Neuronal stem cell (in vitro differentiated cells): ENCODE data around the gene RTL10.

Experiments
- DNase-seq: peaks from one replicate; pipeline ENCODE4 v3.0.0-alpha.2; 2013; ENCODE audit warnings: low spot score
- H2AFZ ChIP-seq: one replicate; pipeline ENCODE4 v1.6.1; 2013; ENCODE audit warnings: mild to moderate bottlenecking, low read length, inconsistent platforms
- H2AK5ac ChIP-seq: 2 replicates; pipeline ENCODE4 v1.6.1; 2013; ENCODE audit warnings: low read depth, mild to moderate bottlenecking, inconsistent platforms, low read length, moderate library complexity, mixed read lengths
- H2BK120ac ChIP-seq: 2 replicates; pipeline ENCODE4 v1.6.1; 2013; ENCODE audit warnings: low read depth, mild to moderate bottlenecking, inconsistent platforms, low read length, moderate library complexity, mixed read lengths
- H2BK12ac ChIP-seq: one replicate; pipeline ENCODE4 v1.6.1; 2013; ENCODE audit warnings: low read length, inconsistent platforms
- H2BK15ac ChIP-seq: 2 replicates; pipeline ENCODE4 v1.6.1; 2013; ENCODE audit warnings: mild to moderate bottlenecking, low read length, inconsistent platforms, mixed read lengths
- H2BK5ac ChIP-seq: one replicate; pipeline ENCODE4 v1.6.1; 2013; ENCODE audit warnings: inconsistent platforms, mild to moderate bottlenecking, low read length, moderate library complexity
- H3K14ac ChIP-seq: one replicate; pipeline ENCODE4 v1.6.1; 2013; ENCODE audit warnings: low read length, inconsistent platforms
- H3K18ac ChIP-seq: 2 replicates; pipeline ENCODE4 v1.6.1; 2013; ENCODE audit warnings: low read length, inconsistent platforms
- H3K23ac ChIP-seq: 2 replicates; pipeline ENCODE4 v1.6.1; 2013; ENCODE audit warnings: low read depth, mild to moderate bottlenecking, mixed read lengths, low read length, inconsistent platforms; ENCODE audit not compliant: poor library complexity
- H3K27ac ChIP-seq: replicated peaks from 3 replicates; pipeline ENCODE4 v1.5.1; 2013; ENCODE audit warnings: low read length, inconsistent platforms
- H3K27me3 ChIP-seq, 3 experiments: 2 replicates each; pipeline ENCODE4 v1.6.1; 2013; ENCODE audit warnings: low read length in 3 of 3, mild to moderate bottlenecking in 2 of 3, inconsistent platforms in 1 of 3, low read depth in 1 of 3, mixed read lengths in 1 of 3, moderate library complexity in 1 of 3; ENCODE audit not compliant: control insufficient read depth in 3 of 3, insufficient read depth in 3 of 3
- H3K36me3 ChIP-seq, 2 donors: replicated peaks in 1 of 2; 2 replicates each; pipeline ENCODE4 v1.6.1; 2013; ENCODE audit warnings: low read length in 2 of 2; ENCODE audit not compliant: control insufficient read depth in 2 of 2, insufficient read depth in 2 of 2
- H3K4ac ChIP-seq: 2 replicates; pipeline ENCODE4 v1.6.1; 2013; ENCODE audit warnings: inconsistent platforms, mild to moderate bottlenecking, low read length, moderate library complexity
- H3K4me1 ChIP-seq, 2 donors: 1 replicate in 1 of 2; 2 replicates in 1 of 2; pipeline ENCODE4 v1.6.1; 2013; ENCODE audit warnings: low read length in 2 of 2, low read depth in 1 of 2; ENCODE audit not compliant: control insufficient read depth in 2 of 2, insufficient read depth in 1 of 2
- H3K4me2 ChIP-seq: one replicate; pipeline ENCODE4 v1.6.1; 2013; ENCODE audit warnings: mild to moderate bottlenecking, low read length, inconsistent platforms; ENCODE audit not compliant: insufficient read depth, poor library complexity, severe bottlenecking
- H3K4me3 ChIP-seq, 2 donors: 2 replicates each; pipeline ENCODE4 v1.5.1; 2013; ENCODE audit warnings: low read length in 2 of 2, mild to moderate bottlenecking in 2 of 2, inconsistent platforms in 1 of 2, moderate library complexity in 1 of 2
- H3K79me1 ChIP-seq: one replicate; pipeline ENCODE4 v1.6.1; 2013; ENCODE audit warnings: low read depth, mild to moderate bottlenecking, inconsistent platforms, low read length, moderate library complexity
- H3K9ac ChIP-seq: one replicate; pipeline ENCODE4 v1.6.1; 2013; ENCODE audit warnings: mild to moderate bottlenecking, low read depth, low read length, inconsistent platforms; ENCODE audit not compliant: poor library complexity
- H3K9me3 ChIP-seq, 2 donors: replicated peaks in 1 of 2; 2 replicates each; pipeline versions ENCODE3 to v1.6.1; 2013; ENCODE audit warnings: low read length in 2 of 2, mild to moderate bottlenecking in 2 of 2, inconsistent platforms in 1 of 2, low read depth in 1 of 2, mixed read lengths in 1 of 2, moderate library complexity in 1 of 2; ENCODE audit not compliant: control insufficient read depth in 2 of 2, insufficient read depth in 1 of 2
- H4K8ac ChIP-seq: one replicate; pipeline ENCODE4 v1.6.1; 2013; ENCODE audit warnings: low read depth, mild to moderate bottlenecking, inconsistent platforms, low read length, moderate library complexity
- H4K91ac ChIP-seq: one replicate; pipeline ENCODE4 v1.6.1; 2013; ENCODE audit warnings: low read length, low read depth, mild to moderate bottlenecking, inconsistent platforms; ENCODE audit not compliant: poor library complexity
- WGBS, 2 donors: extraction: QIAGEN DNeasy Blood & Tissue Kit; methylation state at CpG; one replicate each; pipeline ENCODE4 v1.1.7; 2013; ENCODE audit warnings: missing lambda C conversion rate in 2 of 2, mixed read lengths in 1 of 2; ENCODE audit not compliant: insufficient read length in 2 of 2, insufficient replicate concordance in 1 of 2; ENCODE audit errors: extremely low coverage in 2 of 2; 5-methylcytosine and 5-hydroxymethylcytosine counted together

The RTL10 gene

GRCh38 chr22:19895160-19895849 is 40.6 kb upstream of the RTL10 start:
- no peak for DNase-seq
- H3K4me3 ChIP-seq: no peak overlapping the region
- H3K18ac ChIP-seq: peak overlapping the region; percentile 2
- H3K27me3 ChIP-seq: no peaks in the 10 kb centered on the region
- peaks cover 3% of the 10 kb centered on the region for H3K79me1 ChIP-seq
- H3K9ac ChIP-seq: no peak overlapping the region
- H3K23ac ChIP-seq: peak overlapping the region; percentile 76
- no peak overlapping the region for H3K4me2 ChIP-seq
- H3K4me1 ChIP-seq: peaks cover 32 to 35% of the 10 kb centered on the region in 2 donors
- H2BK5ac ChIP-seq: peak overlapping the region; percentile 1
- no peak overlapping the region for H3K4ac ChIP-seq
- H4K91ac ChIP-seq: peak overlapping the region; percentile 68
- no peak overlapping the region for H2BK12ac ChIP-seq
- H3K36me3 ChIP-seq: no peaks in the 10 kb centered on the region
- no peak overlapping the region for H2AK5ac ChIP-seq
- H2AFZ ChIP-seq: no peak overlapping the region
- H3K14ac ChIP-seq: no peak overlapping the region
- H4K8ac ChIP-seq: no peak overlapping the region
- peak overlapping the region; percentile 30 for H2BK15ac ChIP-seq
- no peak overlapping the region for H2BK120ac ChIP-seq
- no CpG with 5 or more reads among the region's 23 CpGs for WGBS, 2 donors
- no peaks in the 10 kb centered on the region for H3K9me3 ChIP-seq
- H3K27ac ChIP-seq: no peak overlapping the region

- no CpG with 5 or more reads among the region's 15 CpGs for WGBS, 2 donors
- no peaks in the 10 kb centered on the region for H3K36me3 ChIP-seq
Observed at GRCh38 chr22:19893363-19893762, 38.7 kb upstream of the RTL10 start.

GRCh38 chr22:19892925-19893324 is 38.3 kb upstream of the RTL10 start:
- peak overlapping the region; percentile 76 for H2AFZ ChIP-seq
- H3K23ac ChIP-seq: peak overlapping the region; percentile 6
- no peak overlapping the region for H3K27ac ChIP-seq
- H3K36me3 ChIP-seq: no peaks in the 10 kb centered on the region
- no peaks in the 10 kb centered on the region for H3K27me3 ChIP-seq
- H4K91ac ChIP-seq: peak overlapping the region; percentile 34
- no peak for DNase-seq
- H3K14ac ChIP-seq: peak overlapping the region; percentile 89
- H3K18ac ChIP-seq: peak overlapping the region; percentile 86
- no peaks in the 10 kb centered on the region for H3K9me3 ChIP-seq
- no peak overlapping the region for H3K4me2 ChIP-seq
- peak overlapping the region; percentile 98 for H2AK5ac ChIP-seq
- peak overlapping the region; percentile 94 for H2BK15ac ChIP-seq
- H3K79me1 ChIP-seq: peaks cover 3% of the 10 kb centered on the region
- peak overlapping the region; percentile 96 for H2BK5ac ChIP-seq
- no peak overlapping the region for H3K9ac ChIP-seq
- H3K4ac ChIP-seq: peak overlapping the region; percentile 10
- peaks cover 34 to 35% of the 10 kb centered on the region in 2 donors for H3K4me1 ChIP-seq
- H2BK120ac ChIP-seq: peak overlapping the region; percentile 93
- WGBS, 2 donors: no CpG with 5 or more reads among the region's 13 CpGs
- no peak overlapping the region for H4K8ac ChIP-seq
- H2BK12ac ChIP-seq: peak overlapping the region; percentile 97
- H3K4me3 ChIP-seq: no peak overlapping the region

More at GRCh38 chr22:19893363-19893762, 38.7 kb upstream of the RTL10 start:
- no peaks in the 10 kb centered on the region for H3K9me3 ChIP-seq
- H4K91ac ChIP-seq: peak overlapping the region; percentile 34
- peaks cover 32 to 35% of the 10 kb centered on the region in 2 donors for H3K4me1 ChIP-seq
- no peak for DNase-seq
- no peak overlapping the region for H3K27ac ChIP-seq
- peak overlapping the region; percentile 96 for H2BK5ac ChIP-seq
- H3K18ac ChIP-seq: peak overlapping the region; percentile 86
- H2BK120ac ChIP-seq: peak overlapping the region; percentile 93
- peak overlapping the region; percentile 94 for H2BK12ac ChIP-seq
- H3K4me2 ChIP-seq: no peak overlapping the region
- no peak overlapping the region for H4K8ac ChIP-seq
- no peak overlapping the region for H3K14ac ChIP-seq
- peak overlapping the region; percentile 76 for H2AFZ ChIP-seq
- no peak overlapping the region for H3K4me3 ChIP-seq
- peak overlapping the region; percentile 61 for H3K9ac ChIP-seq
- H3K23ac ChIP-seq: peak overlapping the region; percentile 6
- H3K4ac ChIP-seq: peak overlapping the region; percentile 5
- H3K27me3 ChIP-seq: no peaks in the 10 kb centered on the region
- peaks cover 3% of the 10 kb centered on the region for H3K79me1 ChIP-seq
- peak overlapping the region; percentile 98 for H2AK5ac ChIP-seq
- H2BK15ac ChIP-seq: peak overlapping the region; percentile 94

GRCh38 chr22:19892257-19892879 is 37.7 kb upstream of the RTL10 start:
- Histone ChIP-seq H4K91ac (no peak overlapping the region), H3K18ac (peak overlapping the region; percentile 76), H3K4me1 (peaks cover 32% of the 10 kb centered on the region in 2 donors), H2BK12ac (peak overlapping the region; percentile 16), H3K36me3 (no peaks in the 10 kb centered on the region), H3K4ac (no peak overlapping the region), H3K14ac (no peak overlapping the region), H3K79me1 (peaks cover 3% of the 10 kb centered on the region), H2BK15ac (no peak overlapping the region), H3K9me3 (no peaks in the 10 kb centered on the region), H2AFZ (peak overlapping the region; percentile 78), H3K4me3 (peak overlapping the region in 1 of 2 donors; percentile 18), H3K27ac (peak overlapping the region; percentile 62), H3K4me2 (no peak overlapping the region), H2BK5ac (no peak overlapping the region), H3K23ac (peak overlapping the region; percentile 65), H3K27me3 (no peaks in the 10 kb centered on the region), H3K9ac (no peak overlapping the region), H4K8ac (no peak overlapping the region), H2AK5ac (no peak overlapping the region), H2BK120ac (peak overlapping the region; percentile 99)
- no CpG with 5 or more reads among the region's 24 CpGs for WGBS, 2 donors
- no peak for DNase-seq
